WTC11 (cell line): ENCODE data around the gene RAD23A. TPM values are rescaled to one million over a fixed set of nuclear protein-coding genes. Genes with fewer than 3 reads are reported as not detected.
A peak's percentile ranks its signal among the peaks of the same experiment; 100 is the strongest.

Experiments
- ATAC-seq: fragments of 200-7000 bp; cut with Tn5 transposase; 2 replicates; pipeline ENCODE4 v1.10.0; 2021; ENCODE audit warnings: mild to moderate bottlenecking, moderate library complexity
- CTCF ChIA-PET: fragments of 300-600 bp; sonication (Branson Sonifier 250); formaldehyde crosslinking; loops from one replicate; lab custom pipeline; 2021; ENCODE audit warnings: antibody characterized with exemption; lab: Charles Lee
- POLR2A ChIA-PET: fragments of 350-600 bp; sonication (Branson Sonifier 250); formaldehyde crosslinking; loops from one replicate; lab custom pipeline; 2021; ENCODE audit warnings: antibody characterized with exemption; lab: Charles Lee
- DNase-seq: peaks from one replicate; pipeline ENCODE4 v3.0.0; 2021; ENCODE audit warnings: low spot score
- H3K27ac Mint-ChIP-seq: 2 replicates; pipeline ENCODE4 v1.8.0; 2021; ENCODE audit warnings: mixed read lengths
- H3K27me3 Mint-ChIP-seq: 2 replicates; pipeline ENCODE4 v1.8.0; 2021; ENCODE audit warnings: low read depth, mild to moderate bottlenecking, moderate library complexity, mixed read lengths
- H3K36me3 Mint-ChIP-seq: 2 replicates; pipeline ENCODE4 v1.8.0; 2021; ENCODE audit warnings: mixed read lengths
- H3K4me1 Mint-ChIP-seq: 2 replicates; pipeline ENCODE4 v1.8.0; 2022; ENCODE audit warnings: mixed read lengths
- H3K4me3 Mint-ChIP-seq: 2 replicates; pipeline ENCODE4 v1.8.0; 2021; ENCODE audit warnings: mild to moderate bottlenecking, moderate library complexity, mixed read lengths
- H3K9me3 Mint-ChIP-seq: 2 replicates; pipeline ENCODE4 v1.8.0; 2021; ENCODE audit warnings: mixed read lengths
- ATF1 ChIP-seq: sonication (generic); formaldehyde crosslinking; IDR thresholded peaks from 2 replicates; pipeline ENCODE4 v1.8.1; 2023; ENCODE audit warnings: mild to moderate bottlenecking, moderate library complexity, missing genetic modification reagents
- JAZF1 ChIP-seq: fragments of 250-450 bp; sonication (Bioruptor Pico); IDR thresholded peaks from 2 replicates; pipeline ENCODE4 v1.9.0; 2021; ENCODE audit warnings: moderate library complexity, mild to moderate bottlenecking, inconsistent platforms
- SMAD4 ChIP-seq: sonication (generic); formaldehyde crosslinking; IDR thresholded peaks from 2 replicates; pipeline ENCODE4 v1.8.0; 2022; ENCODE audit warnings: mild to moderate bottlenecking, missing genetic modification reagents
- TEAD4 ChIP-seq: sonication (generic); formaldehyde crosslinking; IDR thresholded peaks from 2 replicates; pipeline ENCODE4 v1.8.0; 2022; ENCODE audit warnings: mild to moderate bottlenecking, missing genetic modification reagents
- ZBTB21 ChIP-seq: sonication (generic); formaldehyde crosslinking; IDR thresholded peaks from 2 replicates; pipeline ENCODE4 v1.8.1; 2023; ENCODE audit warnings: mild to moderate bottlenecking, missing genetic modification reagents, borderline replicate concordance
- ZNF232 ChIP-seq: sonication (generic); formaldehyde crosslinking; IDR thresholded peaks from 2 replicates; pipeline ENCODE4 v1.8.0; 2022; ENCODE audit warnings: mild to moderate bottlenecking, missing genetic modification reagents
- microRNA-seq: library from miRNA; unstranded; fragments of <30 nt; microRNA quantifications from one replicate; pipeline ENCODE4 v1.2.0, GENCODE V29; 2022; ENCODE audit warnings: borderline number of aligned reads
- total RNA-seq: library from RNA; stranded (reverse); gene quantifications from 3 replicates; pipeline ENCODE4 v1.2.3, GENCODE V29; 2021
- TF ChIP-seq, protein P1 (sequence below): sonication (generic); formaldehyde crosslinking; IDR thresholded peaks from 2 replicates; pipeline ENCODE4 v1.8.1; 2022; ENCODE audit warnings: low read depth, missing genetic modification reagents, borderline replicate concordance
- TF ChIP-seq, protein P2 (sequence below): sonication (generic); formaldehyde crosslinking; IDR thresholded peaks from 2 replicates; pipeline ENCODE4 v1.8.1; 2023; ENCODE audit warnings: mild to moderate bottlenecking, missing genetic modification reagents, moderate library complexity
- TF ChIP-seq, protein P3 (sequence below): sonication (generic); formaldehyde crosslinking; IDR thresholded peaks from 2 replicates; pipeline ENCODE4 v1.8.1; 2023; ENCODE audit warnings: mild to moderate bottlenecking, missing genetic modification reagents

The RAD23A gene
- total RNA-seq, 1 experiment from 2014 or later, result 84.3 TPM

DNA sequence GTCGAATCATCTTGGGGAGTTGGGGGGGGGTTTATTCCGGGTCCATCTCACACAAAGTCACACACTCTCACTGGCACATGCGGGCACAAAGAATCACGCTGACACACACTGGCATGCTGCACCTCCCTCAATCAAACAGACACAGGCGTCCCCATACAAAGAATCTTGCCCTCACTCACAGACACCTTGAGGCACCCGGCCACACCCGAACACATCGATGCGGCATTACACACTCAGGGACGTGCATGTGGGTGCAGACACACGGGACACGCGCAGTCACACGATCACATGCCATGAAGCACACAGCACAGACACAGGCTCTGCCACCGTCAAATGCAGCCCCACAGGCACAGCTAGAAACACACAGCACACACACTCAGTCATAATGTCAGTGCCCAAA, 57.4 kb downstream of the RAD23A start:
- DNase-seq, result no peak
- Mint-ChIP-seq H3K36me3 (no peaks in the 10 kb centered on the region), H3K27ac (no peak overlapping the region), H3K4me3 (no peak overlapping the region)
- CTCF ChIA-PET, result interaction anchor here (1.6 to 4.5 kb wide), 5 partner anchors 26 to 91 kb away, joined by 7 to 33 read pairs (median 11); no protein-coding TSS in a partner anchor
- no peak for TF ChIP-seq JAZF1
- TF ChIP-seq, protein P1, sequence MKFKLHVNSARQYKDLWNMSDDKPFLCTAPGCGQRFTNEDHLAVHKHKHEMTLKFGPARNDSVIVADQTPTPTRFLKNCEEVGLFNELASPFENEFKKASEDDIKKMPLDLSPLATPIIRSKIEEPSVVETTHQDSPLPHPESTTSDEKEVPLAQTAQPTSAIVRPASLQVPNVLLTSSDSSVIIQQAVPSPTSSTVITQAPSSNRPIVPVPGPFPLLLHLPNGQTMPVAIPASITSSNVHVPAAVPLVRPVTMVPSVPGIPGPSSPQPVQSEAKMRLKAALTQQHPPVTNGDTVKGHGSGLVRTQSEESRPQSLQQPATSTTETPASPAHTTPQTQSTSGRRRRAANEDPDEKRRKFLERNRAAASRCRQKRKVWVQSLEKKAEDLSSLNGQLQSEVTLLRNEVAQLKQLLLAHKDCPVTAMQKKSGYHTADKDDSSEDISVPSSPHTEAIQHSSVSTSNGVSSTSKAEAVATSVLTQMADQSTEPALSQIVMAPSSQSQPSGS (CRISPR knock-in tag), result no peak
- no peak for TF ChIP-seq ZNF232 (CRISPR knock-in tag)
- TF ChIP-seq, protein P2, sequence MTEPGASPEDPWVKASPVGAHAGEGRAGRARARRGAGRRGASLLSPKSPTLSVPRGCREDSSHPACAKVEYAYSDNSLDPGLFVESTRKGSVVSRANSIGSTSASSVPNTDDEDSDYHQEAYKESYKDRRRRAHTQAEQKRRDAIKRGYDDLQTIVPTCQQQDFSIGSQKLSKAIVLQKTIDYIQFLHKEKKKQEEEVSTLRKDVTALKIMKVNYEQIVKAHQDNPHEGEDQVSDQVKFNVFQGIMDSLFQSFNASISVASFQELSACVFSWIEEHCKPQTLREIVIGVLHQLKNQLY (CRISPR knock-in tag), result no peak
- TF ChIP-seq TEAD4 (CRISPR knock-in tag), result no peak
- no peak for TF ChIP-seq SMAD4 (CRISPR knock-in tag)
- TF ChIP-seq, protein P3, sequence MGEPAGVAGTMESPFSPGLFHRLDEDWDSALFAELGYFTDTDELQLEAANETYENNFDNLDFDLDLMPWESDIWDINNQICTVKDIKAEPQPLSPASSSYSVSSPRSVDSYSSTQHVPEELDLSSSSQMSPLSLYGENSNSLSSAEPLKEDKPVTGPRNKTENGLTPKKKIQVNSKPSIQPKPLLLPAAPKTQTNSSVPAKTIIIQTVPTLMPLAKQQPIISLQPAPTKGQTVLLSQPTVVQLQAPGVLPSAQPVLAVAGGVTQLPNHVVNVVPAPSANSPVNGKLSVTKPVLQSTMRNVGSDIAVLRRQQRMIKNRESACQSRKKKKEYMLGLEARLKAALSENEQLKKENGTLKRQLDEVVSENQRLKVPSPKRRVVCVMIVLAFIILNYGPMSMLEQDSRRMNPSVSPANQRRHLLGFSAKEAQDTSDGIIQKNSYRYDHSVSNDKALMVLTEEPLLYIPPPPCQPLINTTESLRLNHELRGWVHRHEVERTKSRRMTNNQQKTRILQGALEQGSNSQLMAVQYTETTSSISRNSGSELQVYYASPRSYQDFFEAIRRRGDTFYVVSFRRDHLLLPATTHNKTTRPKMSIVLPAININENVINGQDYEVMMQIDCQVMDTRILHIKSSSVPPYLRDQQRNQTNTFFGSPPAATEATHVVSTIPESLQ (CRISPR knock-in tag), result no peak
- no peak for TF ChIP-seq ATF1 (CRISPR knock-in tag)
- TF ChIP-seq ZBTB21 (CRISPR knock-in tag), result no peak
- TF ChIP-seq, all 79 proteins: peak for 0
- no peaks in the 10 kb centered on the region for H3K9me3 Mint-ChIP-seq
- POLR2A ChIA-PET, result no interaction called here
- ATAC-seq, result no peak
- H3K27me3 Mint-ChIP-seq, result peaks cover 88% of the 10 kb centered on the region
- no peaks in the 10 kb centered on the region for H3K4me1 Mint-ChIP-seq

Small RNA genes within 50 kb of the gene (microRNA-seq; reads per million reads assigned to microRNA genes)
- not detected for gene MIR5695
- 4.2 reads per million, percentile 9 among the genes with 10 or more reads in this experiment for gene MIR6515

Other genes starting within 250 kb of the RAD23A start
- 13.7 to 16.0 TPM (median 15.2 TPM) in 3 replicates for gene FBXW9, start 249.2 kb upstream of the RAD23A start, total RNA-seq
- 90.9 to 105 TPM (median 94.4 TPM) in 3 replicates for gene TNPO2, start 221.9 kb upstream of the RAD23A start, total RNA-seq
- 165 to 172 TPM (median 167 TPM) in 3 replicates for gene TRIR, start 211.2 kb upstream of the RAD23A start, total RNA-seq
- 104 to 110 TPM (median 104 TPM) in 3 replicates for gene GET3, start 208.4 kb upstream of the RAD23A start, total RNA-seq
- gene BEST2, start 194.1 kb upstream of the RAD23A start, total RNA-seq, result 3.3 to 4.7 TPM (median 4.1 TPM) in 3 replicates
- gene HOOK2, start 170.3 kb upstream of the RAD23A start, total RNA-seq, result 70.0 to 83.3 TPM (median 81.4 TPM) in 3 replicates
- 6.6 to 11.5 TPM (median 10.2 TPM) in 3 replicates for gene JUNB, start 154.4 kb upstream of the RAD23A start, total RNA-seq
- 378 to 447 TPM (median 447 TPM) in 3 replicates for gene PRDX2, start 144.1 kb upstream of the RAD23A start, total RNA-seq
- 30.1 to 50.2 TPM (median 47.0 TPM) in 3 replicates for gene THSD8, start 143.8 kb upstream of the RAD23A start, total RNA-seq
- gene RNASEH2A, start 139.3 kb upstream of the RAD23A start, total RNA-seq, result 71.3 to 78.2 TPM (median 72.9 TPM) in 3 replicates
- 2.4 to 3.8 TPM (median 3.1 TPM) in 3 replicates for gene RTBDN, start 111.3 kb upstream of the RAD23A start, total RNA-seq
- 24.3 to 28.4 TPM (median 27.3 TPM) in 3 replicates for gene MAST1, start 107.3 kb upstream of the RAD23A start, total RNA-seq
- 31.7 to 35.7 TPM (median 33.4 TPM) in 3 replicates for gene DNASE2, start 64.4 kb upstream of the RAD23A start, total RNA-seq
- 0.32 to 0.89 TPM (median 0.72 TPM) in 3 replicates for gene KLF1, start 58.7 kb upstream of the RAD23A start, total RNA-seq
- gene GCDH, start 54.7 kb upstream of the RAD23A start, total RNA-seq, result 58.6 to 69.0 TPM (median 59.8 TPM) in 3 replicates
- 1.1 to 2.2 TPM (median 1.9 TPM) in 3 replicates for gene SYCE2, start 26.6 kb upstream of the RAD23A start, total RNA-seq
- 103 to 108 TPM (median 106 TPM) in 3 replicates for gene FARSA, start 12.2 kb upstream of the RAD23A start, total RNA-seq
- 977 to 1,088 TPM (median 978 TPM) in 3 replicates for gene CALR, start 7.3 kb upstream of the RAD23A start, total RNA-seq
- 54.4 to 57.9 TPM (median 56.1 TPM) in 3 replicates for gene GADD45GIP1, start 11.4 kb downstream of the RAD23A start, total RNA-seq
- 0.18 to 0.23 TPM (median 0.22 TPM) in 3 replicates for gene DAND5, start 23.7 kb downstream of the RAD23A start, total RNA-seq
- 0.44 to 1.5 TPM (median 1.4 TPM) in 3 replicates for gene NFIX, start 49.6 kb downstream of the RAD23A start, total RNA-seq
- gene LYL1, start 157.0 kb downstream of the RAD23A start, total RNA-seq, result 0.60 to 1.2 TPM (median 0.66 TPM) in 3 replicates
- 84.0 to 106 TPM (median 86.0 TPM) in 3 replicates for gene TRMT1, start 170.9 kb downstream of the RAD23A start, total RNA-seq
- 212 to 237 TPM (median 213 TPM) in 3 replicates for gene NACC1, start 172.4 kb downstream of the RAD23A start, total RNA-seq
- gene STX10, start 204.5 kb downstream of the RAD23A start, total RNA-seq, result 53.7 to 56.9 TPM (median 54.6 TPM) in 3 replicates
- 138 to 154 TPM (median 150 TPM) in 3 replicates for gene IER2, start 204.5 kb downstream of the RAD23A start, total RNA-seq